Kidney (tissue), 14 donors: ENCODE data around the gene ABCA8. TPM values are rescaled to one million over a fixed set of nuclear protein-coding genes. Genes with fewer than 3 reads are reported as not detected.

Experiments used
- DNase-seq, 5 donors: peaks; one replicate each; pipeline ENCODE4 v3.0.0-alpha.2; 2013 to 2020
- FAIRE-seq: peaks from 2 replicates; lab custom pipeline; 2012; peaks lifted over from hg19 to GRCh38; lab: Jason Lieb, UNC
- H3K27ac ChIP-seq, 2 donors: one replicate each; pipeline ENCODE4 v1.7.0; 2013; ENCODE audit warnings: low read depth in 2 of 2, low read length in 2 of 2, inconsistent platforms in 1 of 2
- H3K27me3 ChIP-seq: one replicate; pipeline ENCODE4 v1.7.1; 2013; ENCODE audit warnings: low read length, inconsistent platforms; ENCODE audit not compliant: control insufficient read depth, insufficient read depth
- H3K36me3 ChIP-seq, 3 donors: one replicate each; pipeline versions ENCODE4 v1.7.0 to v1.7.1; 2013; ENCODE audit warnings: low read length in 3 of 3, control low read depth in 1 of 3, inconsistent platforms in 1 of 3; ENCODE audit not compliant: insufficient read depth in 3 of 3, control insufficient read depth in 2 of 3
- H3K4me1 ChIP-seq, 3 donors: one replicate each; pipeline versions ENCODE4 v1.7.0 to v1.7.1; 2013; ENCODE audit warnings: low read length in 3 of 3, inconsistent platforms in 1 of 3, low read depth in 1 of 3; ENCODE audit not compliant: control insufficient read depth in 2 of 3, insufficient read depth in 2 of 3
- H3K4me3 ChIP-seq, 3 donors: one replicate each; pipeline versions ENCODE4 v1.7.0 to v1.8.1; 2013; ENCODE audit warnings: low read length in 3 of 3, control low read depth in 1 of 3, inconsistent platforms in 1 of 3
- H3K9ac ChIP-seq, 3 donors: one replicate each; pipeline versions ENCODE4 v1.7.0 to v1.7.1; 2013; ENCODE audit warnings: low read length in 3 of 3, control low read depth in 1 of 3, inconsistent platforms in 1 of 3
- H3K9me3 ChIP-seq, 3 donors: one replicate each; pipeline versions ENCODE4 v1.7.0 to v1.7.1; 2013; ENCODE audit warnings: low read length in 3 of 3, control low read depth in 1 of 3, inconsistent platforms in 1 of 3; ENCODE audit not compliant: control insufficient read depth in 2 of 3, insufficient read depth in 1 of 3
- CTCF ChIP-seq: IDR thresholded peaks from 3 replicates; pipeline ENCODE4 v1.5.1; 2012; ENCODE audit warnings: mild to moderate bottlenecking, moderate library complexity, borderline replicate concordance; ENCODE audit not compliant: insufficient read depth; ENCODE audit errors: extremely low read depth
- intact Hi-C: fragments of 100-400 bp; cut with DNase I; formaldehyde crosslinking; loops from one replicate; pipeline ENCODE4 v1.11.1; 2022
- polyA plus RNA-seq: library from polyadenylated mRNA; stranded (reverse); fragments of 350-450 nt; fragmentation: Illumina TruSeq; extraction: RNeasy Lipid Tissue Mini Kit (QIAGEN cat#74804); gene quantifications from one replicate; pipeline ENCODE4 v1.2.3, GENCODE V29; 2014; ENCODE audit warnings: low read depth, low replicate concordance; ENCODE audit not compliant: insufficient read depth
- total RNA-seq: library from RNA; stranded (reverse); fragmentation: NEBNext Ultra II Directional; extraction: Animal tissue kit (Norgen Biotek cat#: 25700); gene quantifications from one replicate; pipeline ENCODE4 v1.2.1, GENCODE V29; 2021
- donor health status: control.
- donor health status: control.
- donor health status: control.
- donor health status: control.
- donor health status: control.
- donor health status: DM: yes; HTN: yes; CAD: no.
- donor health status: Normal renal cell carcinoma (clear cell type).

The ABCA8 gene
- total and polyA plus RNA-seq, 2 donors from 2014 or later: 3.7 to 9.4 TPM

- H3K4me1 ChIP-seq: no peaks in the 10 kb centered on the region
- no peak overlapping the region for H3K4me3 ChIP-seq
- no peak for TF ChIP-seq CTCF
- no peaks in the 10 kb centered on the region for H3K27me3 ChIP-seq
- no peaks in the 10 kb centered on the region for H3K36me3 ChIP-seq
- intact Hi-C loops: no loop called here
- no peak overlapping the region for H3K27ac ChIP-seq
- H3K9ac ChIP-seq: no peak overlapping the region
- no peak for DNase-seq
- H3K9me3 ChIP-seq: no peaks in the 10 kb centered on the region
- FAIRE-seq: no peak
Measured at GRCh38 chr17:68820825-68821481, 134.2 kb downstream of the ABCA8 start.

- no peaks in the 10 kb centered on the region for H3K27me3 ChIP-seq
- intact Hi-C loops: no loop called here
Measured at GRCh38 chr17:68820476-68820824, 134.7 kb downstream of the ABCA8 start.

GRCh38 chr17:68819465-68819864, 135.7 kb downstream of the ABCA8 start:
- H3K4me1 ChIP-seq: no peaks in the 10 kb centered on the region
- intact Hi-C loops: no loop called here
- DNase-seq (no peak), FAIRE-seq (no peak)
- no peaks in the 10 kb centered on the region for H3K9me3 ChIP-seq
- no peak overlapping the region for H3K4me3 ChIP-seq
- no peak for TF ChIP-seq CTCF
- no peaks in the 10 kb centered on the region for H3K27me3 ChIP-seq
- H3K27ac ChIP-seq: no peak overlapping the region
- H3K9ac ChIP-seq: no peak overlapping the region
- H3K36me3 ChIP-seq: no peaks in the 10 kb centered on the region

More at GRCh38 chr17:68820476-68820824, 134.7 kb downstream of the ABCA8 start:
- no peak for FAIRE-seq
- no peak overlapping the region for H3K4me3 ChIP-seq
- H3K27ac ChIP-seq: no peak overlapping the region
- H3K9ac ChIP-seq: no peak overlapping the region
- H3K36me3 ChIP-seq: no peaks in the 10 kb centered on the region
- H3K9me3 ChIP-seq: no peaks in the 10 kb centered on the region
- TF ChIP-seq CTCF: no peak
- H3K4me1 ChIP-seq: no peaks in the 10 kb centered on the region
- no peak for DNase-seq

Other genes starting within 250 kb of the ABCA8 start
- gene ABCA9, start 105.5 kb upstream of the ABCA8 start, total RNA-seq: 2.0 TPM
- 0.45 TPM for gene ABCA9, start 105.5 kb upstream of the ABCA8 start, polyA plus RNA-seq
- 7.6 TPM for gene ABCA6, start 186.5 kb upstream of the ABCA8 start, total RNA-seq
- gene ABCA6, start 186.5 kb upstream of the ABCA8 start, polyA plus RNA-seq: 2.9 TPM